ENCODE measurements around the gene ZNF652.

Gene ZNF652

GRCh38 chr17:49361902-49362722 lies at the start of gene ZNF652:
Gene ZNF652, minus strand, starts transcription at chr17:49362250. Its CDS starts 44,525 bp downstream, at chr17:49317725.
- Histone ChIP-seq H3K27ac (ENCODE audit: low read length) (peak within 1 kb of the TSS; percentile 67), H3K4me1 (ENCODE audit: control insufficient read depth, insufficient read depth, low read length) (peaks cover 23% of the 10 kb centered on the region), H3K4me3 (ENCODE audit: low read length in 2 of 2) (peak within 1 kb of the TSS; percentile 83 to 90), H3K36me3 (ENCODE audit: control insufficient read depth in 2 of 2, insufficient read depth in 2 of 2, low read length in 2 of 2) (no peaks in the 10 kb centered on the region), H3K9me3 (ENCODE audit: control insufficient read depth in 2 of 2, low read length in 2 of 2) (no peaks in the 10 kb centered on the region), H3K27me3 (ENCODE audit: control insufficient read depth in 1 of 2, insufficient read depth in 2 of 2, low read length in 2 of 2) (no peaks in the 10 kb centered on the region), H3K9ac (ENCODE audit: low read length in 2 of 2) (peak within 1 kb of the TSS; percentile 76 to 82)

- H3K27ac ChIP-seq (ENCODE audit: low read length) = no peak overlapping the region
- no peak overlapping the region for H3K4me3 ChIP-seq (ENCODE audit: low read length in 2 of 2)
- H3K9ac ChIP-seq (ENCODE audit: low read length in 2 of 2) = no peak overlapping the region
- no peaks in the 10 kb centered on the region for H3K9me3 ChIP-seq (ENCODE audit: control insufficient read depth in 2 of 2, low read length in 2 of 2)
- H3K27me3 ChIP-seq (ENCODE audit: control insufficient read depth in 1 of 2, insufficient read depth in 2 of 2, low read length in 2 of 2) = no peaks in the 10 kb centered on the region
- peaks cover 67% of the 10 kb centered on the region in 2 donors for H3K36me3 ChIP-seq (ENCODE audit: control insufficient read depth in 2 of 2, insufficient read depth in 2 of 2, low read length in 2 of 2)
- H3K4me1 ChIP-seq (ENCODE audit: control insufficient read depth, insufficient read depth, low read length) = peaks cover 14% of the 10 kb centered on the region
Observed at GRCh38 chr17:49409066-49409465, 47.0 kb upstream of the ZNF652 start.

- Histone ChIP-seq H3K4me3 (ENCODE audit: low read length in 2 of 2) (no peak overlapping the region), H3K36me3 (ENCODE audit: control insufficient read depth in 2 of 2, insufficient read depth in 2 of 2, low read length in 2 of 2) (peaks cover 70 to 73% of the 10 kb centered on the region in 2 donors), H3K27ac (ENCODE audit: low read length) (no peak overlapping the region), H3K27me3 (ENCODE audit: control insufficient read depth in 1 of 2, insufficient read depth in 2 of 2, low read length in 2 of 2) (no peaks in the 10 kb centered on the region), H3K9me3 (ENCODE audit: control insufficient read depth in 2 of 2, low read length in 2 of 2) (no peaks in the 10 kb centered on the region), H3K4me1 (ENCODE audit: control insufficient read depth, insufficient read depth, low read length) (peaks cover 6% of the 10 kb centered on the region), H3K9ac (ENCODE audit: low read length in 2 of 2) (peak overlapping the region in 1 of 2 donors; percentile 21)
Observed at GRCh38 chr17:49407981-49408501, 46.0 kb upstream of the ZNF652 start.

DNA sequence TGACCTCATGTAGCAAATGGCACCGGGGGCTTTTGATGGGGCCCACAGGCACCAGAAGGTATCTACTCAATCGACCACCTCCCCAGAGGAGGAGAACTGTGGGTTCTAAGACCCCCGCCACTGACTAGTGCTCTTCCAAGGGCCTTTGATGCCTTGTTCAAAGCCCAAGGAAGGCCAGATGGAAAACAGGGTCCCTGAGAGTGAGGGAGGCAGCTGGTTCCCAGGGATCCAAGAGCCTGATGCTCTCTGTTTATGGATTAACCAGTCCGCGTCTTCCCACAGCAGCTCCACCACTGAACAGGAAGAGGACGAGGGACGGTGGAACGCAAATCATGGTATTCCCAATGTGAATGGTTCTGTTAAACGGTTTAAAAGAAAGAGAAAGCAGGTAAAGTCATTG lies 45.0 kb upstream of the ZNF652 start:
- Histone ChIP-seq H3K4me3 (ENCODE audit: low read length in 2 of 2) (no peak overlapping the region), H3K27me3 (ENCODE audit: control insufficient read depth in 1 of 2, insufficient read depth in 2 of 2, low read length in 2 of 2) (no peaks in the 10 kb centered on the region), H3K9me3 (ENCODE audit: control insufficient read depth in 2 of 2, low read length in 2 of 2) (no peaks in the 10 kb centered on the region), H3K27ac (ENCODE audit: low read length) (no peak overlapping the region), H3K4me1 (ENCODE audit: control insufficient read depth, insufficient read depth, low read length) (peaks cover 6% of the 10 kb centered on the region), H3K36me3 (ENCODE audit: control insufficient read depth in 2 of 2, insufficient read depth in 2 of 2, low read length in 2 of 2) (peaks cover 61 to 66% of the 10 kb centered on the region in 2 donors), H3K9ac (ENCODE audit: low read length in 2 of 2) (no peak overlapping the region)

- H3K4me1 ChIP-seq (ENCODE audit: control insufficient read depth, insufficient read depth, low read length) = peaks cover 6% of the 10 kb centered on the region
- H3K4me3 ChIP-seq (ENCODE audit: low read length in 2 of 2) = no peak overlapping the region
- H3K9me3 ChIP-seq (ENCODE audit: control insufficient read depth in 2 of 2, low read length in 2 of 2) = no peaks in the 10 kb centered on the region
- H3K36me3 ChIP-seq (ENCODE audit: control insufficient read depth in 2 of 2, insufficient read depth in 2 of 2, low read length in 2 of 2) = peaks cover 59 to 64% of the 10 kb centered on the region in 2 donors
- no peaks in the 10 kb centered on the region for H3K27me3 ChIP-seq (ENCODE audit: control insufficient read depth in 1 of 2, insufficient read depth in 2 of 2, low read length in 2 of 2)
- H3K27ac ChIP-seq (ENCODE audit: low read length) = no peak overlapping the region
- no peak overlapping the region for H3K9ac ChIP-seq (ENCODE audit: low read length in 2 of 2)
Observed at GRCh38 chr17:49406421-49407061, 44.5 kb upstream of the ZNF652 start.

DNA sequence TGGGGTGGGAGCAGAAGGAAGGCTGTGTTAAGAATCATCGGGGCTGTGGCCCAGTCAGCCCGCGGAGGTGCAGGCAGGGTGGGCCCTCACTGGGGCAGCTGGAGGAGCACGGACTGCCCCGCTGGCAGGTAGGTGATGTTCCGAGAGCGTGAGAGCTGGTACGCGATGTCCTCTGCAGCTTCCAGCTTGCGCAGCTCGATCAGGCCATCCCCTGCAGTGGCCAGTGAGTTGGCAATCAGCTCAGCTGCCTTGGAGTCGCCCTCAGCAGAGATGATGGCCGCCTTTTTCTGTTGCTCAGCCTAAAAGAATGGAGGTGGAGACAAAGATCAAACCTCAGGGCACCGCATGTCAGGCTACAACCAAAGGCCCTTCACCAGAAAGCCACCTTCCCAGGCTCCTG lies 42.9 kb upstream of the ZNF652 start:
- H3K36me3 ChIP-seq (ENCODE audit: control insufficient read depth in 2 of 2, insufficient read depth in 2 of 2, low read length in 2 of 2) = peaks cover 48 to 53% of the 10 kb centered on the region in 2 donors

DNA sequence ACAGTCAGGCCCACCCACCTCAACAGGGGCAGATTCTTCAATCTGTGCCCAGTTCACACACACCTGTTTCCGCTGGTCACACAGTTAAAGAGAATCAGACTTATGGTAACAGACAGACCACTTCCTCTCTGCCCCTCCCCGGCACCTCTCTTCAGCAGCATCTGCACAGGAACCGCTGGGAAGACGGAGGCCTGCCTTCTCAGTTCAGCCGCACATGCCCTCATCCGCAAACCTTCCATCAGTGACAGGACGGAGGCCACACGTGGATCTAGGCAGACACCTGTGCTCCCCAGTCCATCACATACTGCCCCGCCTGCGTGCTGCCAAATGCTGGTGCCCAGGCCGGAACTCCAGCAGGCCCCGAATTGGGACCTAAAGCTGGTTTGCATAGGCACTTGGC lies 42.3 kb upstream of the ZNF652 start:
- Histone ChIP-seq H3K36me3 (ENCODE audit: control insufficient read depth in 2 of 2, insufficient read depth in 2 of 2, low read length in 2 of 2) (peaks cover 46 to 52% of the 10 kb centered on the region in 2 donors), H3K9me3 (ENCODE audit: control insufficient read depth in 2 of 2, low read length in 2 of 2) (no peaks in the 10 kb centered on the region), H3K4me1 (ENCODE audit: control insufficient read depth, insufficient read depth, low read length) (peaks cover 6% of the 10 kb centered on the region), H3K9ac (ENCODE audit: low read length in 2 of 2) (no peak overlapping the region), H3K4me3 (ENCODE audit: low read length in 2 of 2) (no peak overlapping the region), H3K27ac (ENCODE audit: low read length) (no peak overlapping the region), H3K27me3 (ENCODE audit: control insufficient read depth in 1 of 2, insufficient read depth in 2 of 2, low read length in 2 of 2) (no peaks in the 10 kb centered on the region)

More for the DNA sequence above, 42.9 kb upstream of the ZNF652 start:
- no peak overlapping the region for H3K4me3 ChIP-seq (ENCODE audit: low read length in 2 of 2)
- peaks cover 6% of the 10 kb centered on the region for H3K4me1 ChIP-seq (ENCODE audit: control insufficient read depth, insufficient read depth, low read length)
- H3K27ac ChIP-seq (ENCODE audit: low read length) = no peak overlapping the region
- no peak overlapping the region for H3K9ac ChIP-seq (ENCODE audit: low read length in 2 of 2)
- no peaks in the 10 kb centered on the region for H3K27me3 ChIP-seq (ENCODE audit: control insufficient read depth in 1 of 2, insufficient read depth in 2 of 2, low read length in 2 of 2)
- no peaks in the 10 kb centered on the region for H3K9me3 ChIP-seq (ENCODE audit: control insufficient read depth in 2 of 2, low read length in 2 of 2)

- H3K9ac ChIP-seq (ENCODE audit: low read length in 2 of 2) = peak overlapping the region in 1 of 2 donors; percentile 13
- no peaks in the 10 kb centered on the region for H3K27me3 ChIP-seq (ENCODE audit: control insufficient read depth in 1 of 2, insufficient read depth in 2 of 2, low read length in 2 of 2)
- peaks cover 6% of the 10 kb centered on the region for H3K4me1 ChIP-seq (ENCODE audit: control insufficient read depth, insufficient read depth, low read length)
- H3K9me3 ChIP-seq (ENCODE audit: control insufficient read depth in 2 of 2, low read length in 2 of 2) = no peaks in the 10 kb centered on the region
- H3K27ac ChIP-seq (ENCODE audit: low read length) = no peak overlapping the region
- no peak overlapping the region for H3K4me3 ChIP-seq (ENCODE audit: low read length in 2 of 2)
- peaks cover 40 to 47% of the 10 kb centered on the region in 2 donors for H3K36me3 ChIP-seq (ENCODE audit: control insufficient read depth in 2 of 2, insufficient read depth in 2 of 2, low read length in 2 of 2)
Observed at GRCh38 chr17:49403514-49404289, 41.7 kb upstream of the ZNF652 start.

- H3K27ac ChIP-seq (ENCODE audit: low read length) = no peak overlapping the region
- H3K9me3 ChIP-seq (ENCODE audit: control insufficient read depth in 2 of 2, low read length in 2 of 2) = no peaks in the 10 kb centered on the region
- H3K9ac ChIP-seq (ENCODE audit: low read length in 2 of 2) = no peak overlapping the region
- H3K27me3 ChIP-seq (ENCODE audit: control insufficient read depth in 1 of 2, insufficient read depth in 2 of 2, low read length in 2 of 2) = no peaks in the 10 kb centered on the region
- peaks cover 34 to 38% of the 10 kb centered on the region in 2 donors for H3K36me3 ChIP-seq (ENCODE audit: control insufficient read depth in 2 of 2, insufficient read depth in 2 of 2, low read length in 2 of 2)
- no peak overlapping the region for H3K4me3 ChIP-seq (ENCODE audit: low read length in 2 of 2)
- H3K4me1 ChIP-seq (ENCODE audit: control insufficient read depth, insufficient read depth, low read length) = no peaks in the 10 kb centered on the region
Observed at GRCh38 chr17:49402706-49403105, 40.7 kb upstream of the ZNF652 start.

GRCh38 chr17:49401971-49402611 lies 40.0 kb upstream of the ZNF652 start:
- Histone ChIP-seq H3K27ac (ENCODE audit: low read length) (no peak overlapping the region), H3K9ac (ENCODE audit: low read length in 2 of 2) (no peak overlapping the region), H3K27me3 (ENCODE audit: control insufficient read depth in 1 of 2, insufficient read depth in 2 of 2, low read length in 2 of 2) (no peaks in the 10 kb centered on the region), H3K36me3 (ENCODE audit: control insufficient read depth in 2 of 2, insufficient read depth in 2 of 2, low read length in 2 of 2) (peaks cover 30 to 35% of the 10 kb centered on the region in 2 donors), H3K4me1 (ENCODE audit: control insufficient read depth, insufficient read depth, low read length) (no peaks in the 10 kb centered on the region), H3K9me3 (ENCODE audit: control insufficient read depth in 2 of 2, low read length in 2 of 2) (no peaks in the 10 kb centered on the region), H3K4me3 (ENCODE audit: low read length in 2 of 2) (no peak overlapping the region)
